ENCODE data around the gene RTTN.

RTTN gene

DNA sequence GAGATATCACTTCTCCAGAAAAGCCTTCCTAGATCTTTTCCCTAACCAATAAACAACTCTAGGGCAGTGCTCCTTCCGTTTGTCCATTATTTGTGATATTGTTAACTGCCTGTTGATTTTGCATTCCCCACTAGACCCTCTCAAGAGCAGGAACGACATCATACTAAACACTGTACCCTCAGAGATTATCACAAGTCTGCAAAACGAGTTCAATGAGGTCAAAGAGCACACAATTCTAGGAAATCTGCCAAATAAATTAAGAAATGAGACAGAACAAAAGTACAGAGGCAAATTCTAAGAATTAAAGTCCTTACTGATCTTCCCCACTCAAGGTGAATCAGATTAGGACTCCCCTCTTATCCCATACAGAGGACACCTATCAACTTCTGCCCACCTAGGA is 7.6 kb downstream of the RTTN start:
- Histone ChIP-seq H3K4me1 (ENCODE audit: control insufficient read depth, insufficient read depth, low read length) (no peaks in the 10 kb centered on the region), H3K4me2 (ENCODE audit: low read length) (no peak overlapping the region), H3K9ac (ENCODE audit: low read depth, low read length) (no peak overlapping the region), H3K9me3 (replicated peaks; ENCODE audit: low read length) (no peaks in the 10 kb centered on the region), H3K36me3 (ENCODE audit: insufficient read depth, low read length) (no peaks in the 10 kb centered on the region), H3K4me3 (ENCODE audit: low read length) (no peak overlapping the region), H3K27me3 (ENCODE audit: control insufficient read depth, insufficient read depth, low read length) (no peaks in the 10 kb centered on the region)

DNA sequence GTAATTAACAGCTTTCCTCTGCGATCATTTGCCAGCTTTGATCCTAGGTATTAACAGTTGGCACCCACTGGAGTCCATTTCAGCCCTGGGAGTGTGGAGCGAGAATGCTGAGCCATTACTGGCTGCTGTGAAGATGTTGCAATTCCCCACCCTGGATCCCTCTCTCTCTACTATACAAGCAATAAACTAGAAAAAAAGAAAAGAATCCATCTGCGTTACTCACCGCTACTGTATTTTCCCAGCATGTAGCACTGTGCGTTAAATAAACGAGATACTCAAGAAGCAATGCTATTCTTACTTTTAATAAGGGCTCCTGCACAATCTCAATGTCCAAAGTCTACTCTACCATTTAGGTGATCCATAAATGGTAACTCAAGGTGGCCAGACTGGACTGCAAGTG is 8.5 kb downstream of the RTTN start:
- Histone ChIP-seq H3K9me3 (replicated peaks; ENCODE audit: low read length) (no peaks in the 10 kb centered on the region), H3K4me2 (ENCODE audit: low read length) (no peak overlapping the region), H3K36me3 (ENCODE audit: insufficient read depth, low read length) (no peaks in the 10 kb centered on the region), H3K27me3 (ENCODE audit: control insufficient read depth, insufficient read depth, low read length) (no peaks in the 10 kb centered on the region), H3K4me1 (ENCODE audit: control insufficient read depth, insufficient read depth, low read length) (no peaks in the 10 kb centered on the region), H3K4me3 (ENCODE audit: low read length) (no peak overlapping the region), H3K9ac (ENCODE audit: low read depth, low read length) (no peak overlapping the region)

DNA sequence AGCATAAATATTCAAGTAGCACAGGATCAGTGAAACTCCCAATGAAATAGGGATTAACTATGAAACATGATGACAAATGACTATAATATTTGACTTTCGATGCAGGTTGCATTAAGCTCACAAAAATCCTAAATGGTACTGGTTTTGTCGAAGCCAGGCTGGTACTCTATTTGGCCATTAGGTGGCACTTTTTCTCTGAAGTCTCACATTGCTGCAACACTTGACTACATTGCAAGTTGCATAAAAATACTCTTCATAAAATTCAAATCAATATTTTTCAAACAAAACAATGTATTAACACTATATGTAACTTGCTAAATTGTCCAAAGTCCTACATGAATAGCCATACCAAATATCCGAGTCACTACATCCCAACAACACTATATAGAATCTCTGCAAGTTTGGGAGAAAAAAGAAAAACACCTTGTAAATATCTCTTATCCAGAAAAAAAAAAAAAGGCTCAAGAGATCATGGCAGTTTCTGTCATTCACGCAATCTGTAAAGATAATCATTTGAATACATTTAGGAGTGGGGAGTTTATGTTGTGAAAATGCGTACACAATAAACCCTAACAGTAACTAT is 9.5 kb downstream of the RTTN start:
- peaks cover 8% of the 10 kb centered on the region for H3K36me3 ChIP-seq (ENCODE audit: insufficient read depth, low read length)
- H3K4me1 ChIP-seq (ENCODE audit: control insufficient read depth, insufficient read depth, low read length), result no peaks in the 10 kb centered on the region
- no peak overlapping the region for H3K4me3 ChIP-seq (ENCODE audit: low read length)
- H3K27me3 ChIP-seq (ENCODE audit: control insufficient read depth, insufficient read depth, low read length), result no peaks in the 10 kb centered on the region
- H3K4me2 ChIP-seq (ENCODE audit: low read length), result no peak overlapping the region
- H3K9ac ChIP-seq (ENCODE audit: low read depth, low read length), result no peak overlapping the region
- H3K9me3 ChIP-seq (replicated peaks; ENCODE audit: low read length), result no peaks in the 10 kb centered on the region

DNA sequence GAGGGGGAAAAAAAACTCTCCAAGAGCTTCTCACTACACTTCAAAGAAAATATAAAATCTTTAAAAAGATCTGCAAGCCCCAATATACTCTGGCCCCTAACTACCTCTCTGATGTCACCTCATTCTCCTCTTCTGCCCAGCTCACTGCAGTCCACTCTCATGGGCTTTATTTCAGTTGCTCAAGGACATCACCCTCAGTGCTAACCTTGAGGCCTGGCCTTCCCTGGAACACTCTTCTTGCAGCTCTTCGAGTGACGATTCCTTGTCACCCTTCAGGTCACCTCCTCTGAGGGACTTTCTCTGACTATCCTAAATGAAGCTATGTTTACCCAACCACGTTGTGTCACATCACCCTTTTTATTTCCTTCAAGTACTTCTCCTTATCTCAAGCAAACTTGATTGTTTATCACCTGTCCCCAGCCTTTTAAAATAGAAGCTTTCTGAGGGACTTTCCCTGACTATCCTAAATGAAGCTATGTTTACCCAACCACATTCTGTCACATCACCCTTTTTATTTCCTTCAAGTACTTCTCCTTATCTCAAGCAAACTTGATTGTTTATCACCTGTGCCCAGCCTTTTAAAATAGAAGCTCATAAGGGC is 10.4 kb downstream of the RTTN start:
- H3K27me3 ChIP-seq (ENCODE audit: control insufficient read depth, insufficient read depth, low read length), result no peaks in the 10 kb centered on the region
- peaks cover 4% of the 10 kb centered on the region for H3K4me1 ChIP-seq (ENCODE audit: control insufficient read depth, insufficient read depth, low read length)
- H3K4me3 ChIP-seq (ENCODE audit: low read length), result no peak overlapping the region
- H3K9ac ChIP-seq (ENCODE audit: low read depth, low read length), result no peak overlapping the region
- H3K9me3 ChIP-seq (replicated peaks; ENCODE audit: low read length), result no peaks in the 10 kb centered on the region
- no peak overlapping the region for H3K4me2 ChIP-seq (ENCODE audit: low read length)
- peaks cover 8% of the 10 kb centered on the region for H3K36me3 ChIP-seq (ENCODE audit: insufficient read depth, low read length)

- Histone ChIP-seq H3K4me3 (ENCODE audit: low read length) (no peak overlapping the region), H3K4me2 (ENCODE audit: low read length) (no peak overlapping the region), H3K9me3 (replicated peaks; ENCODE audit: low read length) (no peaks in the 10 kb centered on the region), H3K36me3 (ENCODE audit: insufficient read depth, low read length) (peaks cover 8% of the 10 kb centered on the region), H3K9ac (ENCODE audit: low read depth, low read length) (no peak overlapping the region), H3K27me3 (ENCODE audit: control insufficient read depth, insufficient read depth, low read length) (no peaks in the 10 kb centered on the region), H3K4me1 (ENCODE audit: control insufficient read depth, insufficient read depth, low read length) (peaks cover 4% of the 10 kb centered on the region)
These were observed 11.1 kb downstream of the RTTN start for GRCh38 chr18:70194227-70194890.

DNA sequence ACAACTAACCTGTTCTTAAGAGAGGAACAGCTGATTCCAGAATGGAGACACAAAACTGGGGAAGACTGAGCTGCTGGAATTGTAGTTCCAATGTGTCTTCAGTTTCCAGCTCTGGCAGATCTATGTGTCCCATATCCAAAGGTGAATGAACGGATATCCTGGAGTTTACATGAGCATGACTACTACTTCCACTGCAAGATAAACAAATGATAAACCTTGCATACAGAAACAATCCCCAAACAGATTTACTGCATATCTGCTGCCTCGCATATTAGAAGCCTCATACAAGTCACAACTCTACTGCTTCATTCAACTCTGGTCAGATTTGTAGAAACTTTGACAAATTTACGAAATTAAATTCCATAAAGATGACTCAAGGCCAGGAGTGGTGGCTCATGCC is 15.0 kb downstream of the RTTN start:
- H3K27me3 ChIP-seq (ENCODE audit: control insufficient read depth, insufficient read depth, low read length), result no peaks in the 10 kb centered on the region
- H3K36me3 ChIP-seq (ENCODE audit: insufficient read depth, low read length), result peaks cover 8% of the 10 kb centered on the region
- H3K4me3 ChIP-seq (ENCODE audit: low read length), result no peak overlapping the region
- no peaks in the 10 kb centered on the region for H3K9me3 ChIP-seq (replicated peaks; ENCODE audit: low read length)
- no peak overlapping the region for H3K4me2 ChIP-seq (ENCODE audit: low read length)
- no peak overlapping the region for H3K9ac ChIP-seq (ENCODE audit: low read depth, low read length)
- peaks cover 12% of the 10 kb centered on the region for H3K4me1 ChIP-seq (ENCODE audit: control insufficient read depth, insufficient read depth, low read length)

GRCh38 chr18:70188113-70188512 is 17.4 kb downstream of the RTTN start:
- Histone ChIP-seq H3K36me3 (ENCODE audit: insufficient read depth, low read length) (peaks cover 8% of the 10 kb centered on the region), H3K4me3 (ENCODE audit: low read length) (no peak overlapping the region), H3K9ac (ENCODE audit: low read depth, low read length) (no peak overlapping the region), H3K9me3 (replicated peaks; ENCODE audit: low read length) (no peaks in the 10 kb centered on the region), H3K4me1 (ENCODE audit: control insufficient read depth, insufficient read depth, low read length) (peaks cover 16% of the 10 kb centered on the region), H3K4me2 (ENCODE audit: low read length) (no peak overlapping the region), H3K27me3 (ENCODE audit: control insufficient read depth, insufficient read depth, low read length) (no peaks in the 10 kb centered on the region)

GRCh38 chr18:70183441-70183840 is 22.0 kb downstream of the RTTN start:
- H3K9ac ChIP-seq (ENCODE audit: low read depth, low read length), result no peak overlapping the region
- no peaks in the 10 kb centered on the region for H3K9me3 ChIP-seq (replicated peaks; ENCODE audit: low read length)
- H3K27me3 ChIP-seq (ENCODE audit: control insufficient read depth, insufficient read depth, low read length), result no peaks in the 10 kb centered on the region
- no peak overlapping the region for H3K4me2 ChIP-seq (ENCODE audit: low read length)
- H3K36me3 ChIP-seq (ENCODE audit: insufficient read depth, low read length), result no peaks in the 10 kb centered on the region
- H3K4me1 ChIP-seq (ENCODE audit: control insufficient read depth, insufficient read depth, low read length), result peaks cover 37% of the 10 kb centered on the region
- H3K4me3 ChIP-seq (ENCODE audit: low read length), result no peak overlapping the region

GRCh38 chr18:70182548-70182947 is 22.9 kb downstream of the RTTN start:
- Histone ChIP-seq H3K4me2 (ENCODE audit: low read length) (peak overlapping the region; percentile 57), H3K27me3 (ENCODE audit: control insufficient read depth, insufficient read depth, low read length) (no peaks in the 10 kb centered on the region), H3K9me3 (replicated peaks; ENCODE audit: low read length) (no peaks in the 10 kb centered on the region), H3K36me3 (ENCODE audit: insufficient read depth, low read length) (no peaks in the 10 kb centered on the region), H3K9ac (ENCODE audit: low read depth, low read length) (peak overlapping the region; percentile 15), H3K4me1 (ENCODE audit: control insufficient read depth, insufficient read depth, low read length) (peaks cover 30% of the 10 kb centered on the region), H3K4me3 (ENCODE audit: low read length) (no peak overlapping the region)

GRCh38 chr18:70181725-70182124 is 23.8 kb downstream of the RTTN start:
- Histone ChIP-seq H3K36me3 (ENCODE audit: insufficient read depth, low read length) (no peaks in the 10 kb centered on the region), H3K4me2 (ENCODE audit: low read length) (peak overlapping the region; percentile 57), H3K9me3 (replicated peaks; ENCODE audit: low read length) (no peaks in the 10 kb centered on the region), H3K9ac (ENCODE audit: low read depth, low read length) (peak overlapping the region; percentile 15), H3K4me3 (ENCODE audit: low read length) (no peak overlapping the region), H3K27me3 (ENCODE audit: control insufficient read depth, insufficient read depth, low read length) (no peaks in the 10 kb centered on the region), H3K4me1 (ENCODE audit: control insufficient read depth, insufficient read depth, low read length) (peaks cover 30% of the 10 kb centered on the region)

GRCh38 chr18:70181015-70181414 is 24.5 kb downstream of the RTTN start:
- Histone ChIP-seq H3K4me3 (ENCODE audit: low read length) (no peak overlapping the region), H3K36me3 (ENCODE audit: insufficient read depth, low read length) (no peaks in the 10 kb centered on the region), H3K4me1 (ENCODE audit: control insufficient read depth, insufficient read depth, low read length) (peaks cover 30% of the 10 kb centered on the region), H3K9me3 (replicated peaks; ENCODE audit: low read length) (no peaks in the 10 kb centered on the region), H3K4me2 (ENCODE audit: low read length) (peak overlapping the region; percentile 13), H3K9ac (ENCODE audit: low read depth, low read length) (peak overlapping the region; percentile 15), H3K27me3 (ENCODE audit: control insufficient read depth, insufficient read depth, low read length) (no peaks in the 10 kb centered on the region)

DNA sequence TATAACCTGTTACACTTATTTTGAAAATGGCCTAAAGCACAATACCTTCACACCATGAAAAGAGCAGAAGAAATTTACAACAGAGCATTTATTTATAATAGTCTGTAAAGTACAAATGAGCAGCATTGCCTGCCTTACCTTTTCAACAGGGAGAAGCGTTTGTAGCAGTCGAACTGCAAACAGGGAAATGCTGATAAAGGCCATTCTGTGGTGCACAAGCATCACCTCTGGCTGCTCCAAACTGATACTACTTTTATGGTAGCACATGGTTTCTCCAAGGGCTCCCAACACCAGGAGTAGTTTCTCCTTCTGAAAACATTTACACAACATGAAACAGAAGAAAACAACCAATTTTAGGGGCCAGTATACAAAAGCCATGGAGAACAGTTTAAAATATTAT is 28.9 kb downstream of the RTTN start:
- Histone ChIP-seq H3K9ac (ENCODE audit: low read depth, low read length) (no peak overlapping the region), H3K36me3 (ENCODE audit: insufficient read depth, low read length) (no peaks in the 10 kb centered on the region), H3K27me3 (ENCODE audit: control insufficient read depth, insufficient read depth, low read length) (no peaks in the 10 kb centered on the region), H3K4me1 (ENCODE audit: control insufficient read depth, insufficient read depth, low read length) (peaks cover 12% of the 10 kb centered on the region), H3K4me2 (ENCODE audit: low read length) (no peak overlapping the region), H3K4me3 (ENCODE audit: low read length) (no peak overlapping the region), H3K9me3 (replicated peaks; ENCODE audit: low read length) (no peaks in the 10 kb centered on the region)

All from skeletal muscle satellite cell (primary cell).